Liver (tissue), 9 donors: ENCODE data around the gene GPR15. TPM values are rescaled to one million over a fixed set of nuclear protein-coding genes. Genes with fewer than 3 reads are reported as not detected.

Experiments
- DNase-seq: peaks from one replicate; pipeline ENCODE4 v3.0.0-alpha.2; 2017; ENCODE audit warnings: low spot score
- H3K27ac ChIP-seq, 2 donors: one replicate each; pipeline ENCODE4 v1.7.0; 2013; ENCODE audit warnings: inconsistent platforms in 2 of 2, low read length in 2 of 2, control low read depth in 1 of 2, low read depth in 1 of 2, mild to moderate bottlenecking in 1 of 2
- H3K27me3 ChIP-seq, 4 donors: one replicate each; pipeline versions ENCODE4 v1.6.1 to v1.7.0; 2013; ENCODE audit warnings: low read length in 3 of 4, inconsistent platforms in 1 of 4, mild to moderate bottlenecking in 1 of 4, moderate library complexity in 1 of 4; ENCODE audit not compliant: control insufficient read depth in 4 of 4, insufficient read depth in 4 of 4
- H3K36me3 ChIP-seq, 4 donors: one replicate each; pipeline versions ENCODE4 v1.6.1 to v1.7.0; 2013; ENCODE audit warnings: low read length in 3 of 4, mild to moderate bottlenecking in 3 of 4, low read depth in 1 of 4, moderate library complexity in 1 of 4; ENCODE audit not compliant: control insufficient read depth in 4 of 4, insufficient read depth in 3 of 4
- H3K4me1 ChIP-seq, 4 donors: one replicate each; pipeline versions ENCODE4 v1.6.1 to v1.7.0; 2013; ENCODE audit warnings: low read length in 3 of 4, mild to moderate bottlenecking in 3 of 4, moderate library complexity in 1 of 4; ENCODE audit not compliant: control insufficient read depth in 4 of 4, insufficient read depth in 4 of 4
- H3K4me3 ChIP-seq, 3 donors: one replicate each; pipeline versions ENCODE4 v1.6.1 to v1.7.0; 2013; ENCODE audit warnings: low read length in 3 of 3, control low read depth in 1 of 3, low read depth in 1 of 3, mild to moderate bottlenecking in 1 of 3
- H3K9ac ChIP-seq, 2 donors: one replicate each; pipeline ENCODE4 v1.7.0; 2013; ENCODE audit warnings: low read length in 2 of 2, mild to moderate bottlenecking in 2 of 2, moderate library complexity in 2 of 2, control low read depth in 1 of 2, low read depth in 1 of 2
- H3K9me3 ChIP-seq, 4 donors: one replicate each; pipeline versions ENCODE4 v1.6.1 to v1.7.0; 2013; ENCODE audit warnings: low read length in 3 of 4; ENCODE audit not compliant: control insufficient read depth in 4 of 4
- ATF3 ChIP-seq: IDR thresholded peaks from 2 replicates; pipeline ENCODE4 v1.6.1; 2016; ENCODE audit warnings: antibody characterized with exemption
- CTCF ChIP-seq: fragments of 150-350 bp; IDR thresholded peaks from 2 replicates; pipeline ENCODE4 v1.5.1; 2017; ENCODE audit warnings: improper control_type of control experiment, low read depth, low read length; ENCODE audit not compliant: missing input control
- EGR1 ChIP-seq, 2 donors: IDR thresholded peaks; 2 replicates each; pipeline ENCODE4 v1.6.1; 2016 to 2018; ENCODE audit warnings: antibody characterized with exemption in 2 of 2, low read depth in 2 of 2
- FOXA1 ChIP-seq: IDR thresholded peaks from 2 replicates; pipeline ENCODE4 v1.6.1; 2016; ENCODE audit warnings: antibody characterized with exemption
- FOXA2 ChIP-seq: IDR thresholded peaks from 2 replicates; pipeline ENCODE4 v1.6.1; 2016; ENCODE audit warnings: antibody characterized with exemption
- GABPA ChIP-seq, 2 donors: IDR thresholded peaks in 1 of 2; conservative IDR thresholded peaks in 1 of 2; 2 replicates each; pipeline ENCODE4 v1.6.1; 2016; ENCODE audit warnings: antibody characterized with exemption in 2 of 2, mild to moderate bottlenecking in 1 of 2, moderate library complexity in 1 of 2
- HNF4G ChIP-seq: IDR thresholded peaks from 2 replicates; pipeline ENCODE4 v1.6.1; 2016; ENCODE audit warnings: antibody characterized with exemption
- JUND ChIP-seq, 2 donors: IDR thresholded peaks; 2 replicates each; pipeline ENCODE4 v1.6.1; 2016; ENCODE audit warnings: antibody characterized with exemption in 2 of 2
- MAX ChIP-seq: IDR thresholded peaks from 2 replicates; pipeline ENCODE4 v1.6.1; 2016; ENCODE audit warnings: antibody characterized with exemption
- NR2F2 ChIP-seq: IDR thresholded peaks from 2 replicates; pipeline ENCODE4 v1.6.1; 2016; ENCODE audit warnings: antibody characterized with exemption
- RAD21 ChIP-seq, 2 donors: IDR thresholded peaks; 2 replicates each; pipeline ENCODE4 v1.6.1; 2016; ENCODE audit warnings: antibody characterized with exemption in 2 of 2, mild to moderate bottlenecking in 2 of 2
- REST ChIP-seq: IDR thresholded peaks from 2 replicates; pipeline ENCODE4 v1.6.1; 2016; ENCODE audit warnings: antibody characterized with exemption, mild to moderate bottlenecking
- RXRA ChIP-seq, 2 donors: IDR thresholded peaks; 2 replicates each; pipeline ENCODE4 v1.6.1; 2017 to 2018; ENCODE audit warnings: antibody characterized with exemption in 2 of 2, mild to moderate bottlenecking in 1 of 2
- SP1 ChIP-seq: IDR thresholded peaks from 2 replicates; pipeline ENCODE4 v1.6.1; 2018; ENCODE audit warnings: antibody characterized with exemption, mild to moderate bottlenecking
- TAF1 ChIP-seq: conservative IDR thresholded peaks from 2 replicates; pipeline ENCODE4 v1.6.1; 2016; ENCODE audit warnings: antibody characterized with exemption, mild to moderate bottlenecking
- YY1 ChIP-seq: IDR thresholded peaks from 2 replicates; pipeline ENCODE4 v1.6.1; 2016; ENCODE audit warnings: antibody characterized with exemption, mild to moderate bottlenecking
- WGBS: extraction: QIAGEN DNeasy Blood & Tissue Kit; methylation state at CpG from one replicate; pipeline ENCODE4 v1.1.7; 2013; 5-methylcytosine and 5-hydroxymethylcytosine counted together
- polyA plus RNA-seq, 2 donors: library from polyadenylated mRNA; stranded (reverse) in 1 of 2; unstranded in 1 of 2; fragments of 200-250 nt in 1 of 2; fragments of >200 nt in 1 of 2; fragmentation: Nextera tagmentation in 1 of 2; extraction: Ambion mirVana in 1 of 2; gene quantifications; one replicate each; pipeline versions ENCODE4 v1.2.1 to v1.2.3, GENCODE V29; 2013 to 2015
- total RNA-seq, 2 donors: library from RNA; depleted of rRNA; stranded (reverse); fragments of >200 nt; gene quantifications; one replicate each; pipeline ENCODE4 v1.2.3, GENCODE V29; 2014
- donor health status: healthy.
- donor health status: healthy.
- donor health status: healthy.
- donor health status: healthy.
- donor health status: healthy.

GPR15 gene
- total and polyA plus RNA-seq, 4 donors = 0.08 to 0.10 TPM; not detected in 2

GRCh38 chr3:98541695-98542094 is 9.9 kb downstream of the GPR15 start (continued):
- TF ChIP-seq REST = no peak
- TF ChIP-seq RAD21 (IDR thresholded peaks at IDR 0.05) = no peak
- TF ChIP-seq YY1 = no peak

GRCh38 chr3:98542623-98543022 is 10.8 kb downstream of the GPR15 start:
- 93% methylated on average over 1 of the region's 1 CpG for WGBS
- H3K9ac ChIP-seq = no peak overlapping the region
- no peak for TF ChIP-seq EGR1 (IDR thresholded peaks at IDR 0.05; ENCODE audit: low read depth in 2 of 2)
- no peak for TF ChIP-seq RXRA (IDR thresholded peaks at IDR 0.05)
- TF ChIP-seq HNF4G = no peak
- no peak for TF ChIP-seq FOXA2
- no peak for TF ChIP-seq NR2F2
- TF ChIP-seq GABPA (IDR thresholded peaks at IDR 0.05 in 1 of 2, conservative IDR thresholded peaks at IDR 0.05 in 1 of 2) = no peak
- TF ChIP-seq MAX = no peak
- TF ChIP-seq ATF3 = no peak
- TF ChIP-seq TAF1 = no peak
- no peak for TF ChIP-seq CTCF
- no peak for TF ChIP-seq JUND (IDR thresholded peaks at IDR 0.05)
- no peaks in the 10 kb centered on the region for H3K36me3 ChIP-seq
- no peaks in the 10 kb centered on the region for H3K4me1 ChIP-seq
- H3K27me3 ChIP-seq = no peaks in the 10 kb centered on the region
- no peak for DNase-seq
- H3K9me3 ChIP-seq = no peaks in the 10 kb centered on the region
- no peak overlapping the region for H3K4me3 ChIP-seq
- H3K27ac ChIP-seq = no peak overlapping the region

- no peak overlapping the region for H3K4me3 ChIP-seq
- 82% methylated on average over 5 of the region's 5 CpGs for WGBS
These were observed 14.2 kb downstream of the GPR15 start for GRCh38 chr3:98545940-98546339.

More at GRCh38 chr3:98545940-98546339, 14.2 kb downstream of the GPR15 start:
- no peaks in the 10 kb centered on the region for H3K36me3 ChIP-seq
- no peak for TF ChIP-seq RXRA (IDR thresholded peaks at IDR 0.05)
- TF ChIP-seq GABPA (IDR thresholded peaks at IDR 0.05 in 1 of 2, conservative IDR thresholded peaks at IDR 0.05 in 1 of 2) = no peak
- no peak for TF ChIP-seq ATF3
- TF ChIP-seq JUND (IDR thresholded peaks at IDR 0.05) = no peak
- TF ChIP-seq MAX = no peak
- TF ChIP-seq RAD21 (IDR thresholded peaks at IDR 0.05) = no peak
- TF ChIP-seq EGR1 (IDR thresholded peaks at IDR 0.05; ENCODE audit: low read depth in 2 of 2) = no peak
- TF ChIP-seq CTCF = no peak
- no peak for TF ChIP-seq SP1
- no peak for TF ChIP-seq FOXA1
- TF ChIP-seq TAF1 = no peak
- TF ChIP-seq REST = no peak
- no peak for DNase-seq
- H3K9ac ChIP-seq = no peak overlapping the region
- no peak overlapping the region for H3K27ac ChIP-seq
- no peaks in the 10 kb centered on the region for H3K9me3 ChIP-seq
- H3K4me1 ChIP-seq = no peaks in the 10 kb centered on the region
- H3K27me3 ChIP-seq = no peaks in the 10 kb centered on the region
